GM12801 (cell line): ENCODE measurements around the gene DNAAF2.

Experiments
- TF ChIP-seq, protein P1 (sequence below): IDR thresholded peaks from one replicate; pipeline ENCODE4 v1.5.1; 2011; ENCODE audit warnings: control low read depth; ENCODE audit not compliant: insufficient read length; ENCODE audit errors: extremely low read depth

Gene DNAAF2

GRCh38 chr14:49598189-49598484 lies 36.9 kb downstream of the DNAAF2 start:
- TF ChIP-seq, protein P1, sequence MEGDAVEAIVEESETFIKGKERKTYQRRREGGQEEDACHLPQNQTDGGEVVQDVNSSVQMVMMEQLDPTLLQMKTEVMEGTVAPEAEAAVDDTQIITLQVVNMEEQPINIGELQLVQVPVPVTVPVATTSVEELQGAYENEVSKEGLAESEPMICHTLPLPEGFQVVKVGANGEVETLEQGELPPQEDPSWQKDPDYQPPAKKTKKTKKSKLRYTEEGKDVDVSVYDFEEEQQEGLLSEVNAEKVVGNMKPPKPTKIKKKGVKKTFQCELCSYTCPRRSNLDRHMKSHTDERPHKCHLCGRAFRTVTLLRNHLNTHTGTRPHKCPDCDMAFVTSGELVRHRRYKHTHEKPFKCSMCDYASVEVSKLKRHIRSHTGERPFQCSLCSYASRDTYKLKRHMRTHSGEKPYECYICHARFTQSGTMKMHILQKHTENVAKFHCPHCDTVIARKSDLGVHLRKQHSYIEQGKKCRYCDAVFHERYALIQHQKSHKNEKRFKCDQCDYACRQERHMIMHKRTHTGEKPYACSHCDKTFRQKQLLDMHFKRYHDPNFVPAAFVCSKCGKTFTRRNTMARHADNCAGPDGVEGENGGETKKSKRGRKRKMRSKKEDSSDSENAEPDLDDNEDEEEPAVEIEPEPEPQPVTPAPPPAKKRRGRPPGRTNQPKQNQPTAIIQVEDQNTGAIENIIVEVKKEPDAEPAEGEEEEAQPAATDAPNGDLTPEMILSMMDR: no peak

- TF ChIP-seq, protein P1: no peak
These were observed 40.5 kb downstream of the DNAAF2 start for GRCh38 chr14:49594347-49595091.

GRCh38 chr14:49593016-49593415 lies 42.0 kb downstream of the DNAAF2 start:
- TF ChIP-seq, protein P1: no peak

DNA sequence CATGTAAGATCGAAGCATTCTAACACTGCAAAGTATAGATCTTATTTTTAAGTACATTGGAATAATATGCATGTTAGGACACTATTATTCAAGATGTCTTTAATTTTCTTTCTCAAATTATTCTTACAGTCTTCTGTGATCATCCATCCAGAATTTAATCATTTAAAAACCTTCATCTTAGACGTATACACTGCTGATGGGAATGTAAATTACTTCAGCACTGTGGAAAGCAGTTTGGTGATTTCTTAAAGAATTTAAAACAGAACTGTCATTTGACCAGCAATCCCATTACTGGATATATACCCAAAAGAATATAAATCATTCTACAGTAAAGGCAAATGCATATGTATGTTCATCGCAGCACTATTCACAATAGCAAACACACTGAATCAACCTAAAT lies 45.7 kb downstream of the DNAAF2 start:
- TF ChIP-seq, protein P1: no peak

GRCh38 chr14:49586673-49587460 lies 48.2 kb downstream of the DNAAF2 start:
- TF ChIP-seq, protein P1: no peak

DNA sequence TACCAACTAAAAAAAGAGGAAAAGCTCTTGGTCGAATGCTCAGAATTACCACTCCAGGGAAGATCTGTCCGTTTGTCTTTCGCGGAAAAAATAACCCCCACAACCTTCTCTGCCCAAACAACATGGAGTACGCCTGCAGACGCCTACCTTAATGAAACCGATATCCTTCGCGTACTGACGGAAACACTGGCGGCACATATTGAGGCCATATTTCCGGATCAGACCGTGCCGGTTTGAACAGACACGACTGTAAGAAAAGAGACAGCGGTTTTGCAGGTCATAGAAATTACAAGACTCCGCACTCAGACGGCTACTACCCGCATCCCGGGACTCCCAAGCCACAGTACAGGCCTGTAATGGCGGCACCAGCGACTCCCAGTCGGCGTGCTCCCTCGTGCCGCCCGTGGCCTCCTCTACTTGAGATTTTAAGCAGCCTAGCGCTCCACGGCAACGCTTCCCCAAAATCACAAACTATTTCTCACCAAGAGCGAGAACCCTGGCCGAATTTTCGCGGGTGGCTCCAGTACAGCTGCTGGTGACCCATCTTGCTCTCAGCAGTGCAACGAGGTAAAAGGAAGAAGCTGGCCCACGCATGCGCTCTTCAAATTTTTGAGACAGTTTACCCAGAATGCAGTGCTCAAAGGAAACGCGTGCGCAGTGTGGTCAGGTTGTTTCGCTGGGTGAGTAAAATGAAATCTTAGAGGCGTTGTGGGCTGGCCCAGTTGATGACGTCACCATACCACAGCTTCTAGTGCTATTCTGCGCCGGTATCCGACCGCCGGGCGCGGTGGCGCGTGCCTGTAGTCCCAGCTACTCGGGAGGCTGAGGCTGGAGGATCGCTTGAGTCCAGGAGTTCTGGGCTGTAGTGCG lies 49.0 kb downstream of the DNAAF2 start, which contains the start of gene RPS29:
Gene RPS29, minus strand, starts transcription at position 578 of the 870 bp plus-strand sequence. Its CDS starts 34 bp downstream, at position 544.
- TF ChIP-seq, protein P1: no peak

GRCh38 chr14:49584058-49584457 lies 51.0 kb downstream of the DNAAF2 start:
- TF ChIP-seq, protein P1: no peak
